Measurements from ENCODE around the gene SMIM29. TPM values are rescaled to one million over a fixed set of nuclear protein-coding genes. Genes with fewer than 3 reads are reported as not detected.

Gene SMIM29
- 10.3 and 11.5 TPM in 2 replicates for polyA plus RNA-seq (2013)

DNA sequence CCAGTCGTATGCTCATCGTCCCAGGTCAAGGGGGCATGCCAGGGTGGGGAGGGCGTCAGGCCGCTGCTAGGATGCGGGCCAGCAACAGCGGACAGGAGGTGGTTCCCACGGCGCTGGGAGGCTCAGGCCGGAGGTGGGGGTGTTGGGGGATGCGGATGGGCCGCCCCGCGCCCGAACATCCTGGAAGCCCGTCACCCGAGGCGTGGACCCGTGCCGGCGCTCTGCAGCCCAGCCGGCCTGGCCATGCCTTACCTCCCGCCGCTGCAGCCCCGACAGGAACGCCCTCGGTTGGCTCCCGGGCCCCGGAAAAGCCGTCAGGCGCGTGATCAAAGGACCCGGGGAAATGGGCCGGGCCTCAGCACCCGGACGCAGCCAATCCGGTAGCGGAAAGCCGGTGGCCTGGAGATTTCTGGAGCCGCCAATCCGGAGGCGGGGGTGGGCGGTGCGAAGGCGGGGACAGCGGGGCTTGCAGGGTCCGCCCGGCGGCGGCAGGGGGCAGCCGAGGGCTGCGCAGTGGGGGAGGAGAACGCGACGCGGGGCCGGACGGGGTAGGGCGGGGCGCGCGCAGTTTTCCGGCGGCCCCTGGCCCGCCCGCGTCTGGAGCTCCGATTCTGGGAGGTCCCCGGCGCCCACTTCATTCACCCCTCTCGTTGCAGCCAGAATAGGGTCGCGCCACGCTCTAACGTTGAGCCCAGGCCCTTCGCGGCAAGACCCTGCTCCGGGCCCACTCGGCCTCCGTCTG lies at the start of gene SMIM29:
Gene SMIM29, minus strand, starts transcription at position 280 of the 742 bp plus-strand sequence. CDS start 1,215 bp downstream, outside the sequence.
- WGBS (ENCODE audit: extremely low coverage, insufficient coverage, insufficient read length): no CpG with 5 or more reads among the region's 79 CpGs

GRCh38 chr6:34295721-34296120 lies 46.9 kb upstream of the SMIM29 start:
- Histone ChIP-seq H3K4me3 (ENCODE audit: low read depth, low read length) (no peak overlapping the region), H3K23ac (ENCODE audit: low read length) (no peak overlapping the region), H3K4ac (ENCODE audit: low read depth, low read length) (no peak overlapping the region), H4K8ac (ENCODE audit: low read depth, low read length) (no peak overlapping the region), H2AFZ (ENCODE audit: insufficient read depth, low read length, poor library complexity) (no peak overlapping the region), H3K27ac (ENCODE audit: low read depth, low read length) (no peak overlapping the region), H4K12ac (ENCODE audit: low read depth, low read length) (no peak overlapping the region), H2BK5ac (ENCODE audit: low read depth, low read length, poor library complexity) (no peak overlapping the region), H3K9ac (ENCODE audit: low read length) (no peak overlapping the region), H3K18ac (ENCODE audit: low read length) (no peak overlapping the region), H4K91ac (ENCODE audit: low read depth, low read length) (no peak overlapping the region), H3K79me1 (ENCODE audit: low read length) (no peaks in the 10 kb centered on the region), H3K4me2 (ENCODE audit: low read length) (no peak overlapping the region), H2AK5ac (ENCODE audit: low read length) (no peak overlapping the region), H2BK120ac (ENCODE audit: insufficient read depth, low read length, poor library complexity) (no peak overlapping the region), H2BK12ac (ENCODE audit: low read length) (no peak overlapping the region), H3K27me3 (ENCODE audit: insufficient read depth, low read length) (no peaks in the 10 kb centered on the region), H3K9me3 (ENCODE audit: insufficient read depth, low read depth, low read length) (no peaks in the 10 kb centered on the region), H3K36me3 (ENCODE audit: control insufficient read depth in 1 of 2, insufficient read depth in 2 of 2, low read length in 2 of 2) (peaks cover 6 to 8% of the 10 kb centered on the region in 2 experiments), H3K79me2 (ENCODE audit: control insufficient read depth, insufficient read depth, low read length, poor library complexity) (peaks cover 2% of the 10 kb centered on the region), H3K4me1 (ENCODE audit: control insufficient read depth in 1 of 2, insufficient read depth in 2 of 2, low read length in 2 of 2) (no peaks in the 10 kb centered on the region), H3K14ac (ENCODE audit: low read length) (no peak overlapping the region)
- DNase-seq: no peak
- no CpG with 5 or more reads among the region's 3 CpGs for WGBS (ENCODE audit: extremely low coverage, insufficient coverage, insufficient read length)

More for the DNA sequence above, at the start of gene SMIM29:
- H2BK5ac ChIP-seq (ENCODE audit: low read depth, low read length, poor library complexity): peak within 1 kb of the TSS; percentile 35
- H3K23ac ChIP-seq (ENCODE audit: low read length): peak within 1 kb of the TSS; percentile 32
- peaks cover 9 to 12% of the 10 kb centered on the region in 2 experiments for H3K36me3 ChIP-seq (ENCODE audit: control insufficient read depth in 1 of 2, insufficient read depth in 2 of 2, low read length in 2 of 2)
- peak within 1 kb of the TSS; percentile 89 for H4K8ac ChIP-seq (ENCODE audit: low read depth, low read length)
- peak within 1 kb of the TSS; percentile 85 for H4K91ac ChIP-seq (ENCODE audit: low read depth, low read length)
- H3K27ac ChIP-seq (ENCODE audit: low read depth, low read length): peak within 1 kb of the TSS; percentile 42
- H2AFZ ChIP-seq (ENCODE audit: insufficient read depth, low read length, poor library complexity): peak within 1 kb of the TSS; percentile 74
- peak within 1 kb of the TSS; percentile 49 for H2AK5ac ChIP-seq (ENCODE audit: low read length)
- H4K12ac ChIP-seq (ENCODE audit: low read depth, low read length): peak within 1 kb of the TSS; percentile 71
- no peaks in the 10 kb centered on the region for H3K9me3 ChIP-seq (ENCODE audit: insufficient read depth, low read depth, low read length)
- H3K4me1 ChIP-seq (ENCODE audit: control insufficient read depth in 1 of 2, insufficient read depth in 2 of 2, low read length in 2 of 2): peaks cover 6 to 13% of the 10 kb centered on the region in 2 experiments
- peaks cover 5% of the 10 kb centered on the region for H3K79me2 ChIP-seq (ENCODE audit: control insufficient read depth, insufficient read depth, low read length, poor library complexity)
- peak within 1 kb of the TSS; percentile 91 for H3K9ac ChIP-seq (ENCODE audit: low read length)
- peak within 1 kb of the TSS; percentile 80 for H3K14ac ChIP-seq (ENCODE audit: low read length)
- H2BK12ac ChIP-seq (ENCODE audit: low read length): peak within 1 kb of the TSS; percentile 23
- H3K79me1 ChIP-seq (ENCODE audit: low read length): peaks cover 10% of the 10 kb centered on the region
- no peaks in the 10 kb centered on the region for H3K27me3 ChIP-seq (ENCODE audit: insufficient read depth, low read length)
- peak within 1 kb of the TSS; percentile 93 for H3K4me2 ChIP-seq (ENCODE audit: low read length)
- H3K4ac ChIP-seq (ENCODE audit: low read depth, low read length): peak within 1 kb of the TSS; percentile 48
- H3K4me3 ChIP-seq (ENCODE audit: low read depth, low read length): peak within 1 kb of the TSS; percentile 86
- peak within 1 kb of the TSS; percentile 34 for H2BK120ac ChIP-seq (ENCODE audit: insufficient read depth, low read length, poor library complexity)
- H3K18ac ChIP-seq (ENCODE audit: low read length): peak within 1 kb of the TSS; percentile 71
- DNase-seq: peak; percentile 92 to 96

GRCh38 chr6:34292954-34293353 lies 44.1 kb upstream of the SMIM29 start:
- no peaks in the 10 kb centered on the region for H3K27me3 ChIP-seq (ENCODE audit: insufficient read depth, low read length)
- H3K14ac ChIP-seq (ENCODE audit: low read length): no peak overlapping the region
- H4K91ac ChIP-seq (ENCODE audit: low read depth, low read length): no peak overlapping the region
- no peak overlapping the region for H4K8ac ChIP-seq (ENCODE audit: low read depth, low read length)
- H3K79me1 ChIP-seq (ENCODE audit: low read length): no peaks in the 10 kb centered on the region
- peaks cover 7 to 8% of the 10 kb centered on the region in 2 experiments for H3K36me3 ChIP-seq (ENCODE audit: control insufficient read depth in 1 of 2, insufficient read depth in 2 of 2, low read length in 2 of 2)
- no peak overlapping the region for H3K27ac ChIP-seq (ENCODE audit: low read depth, low read length)
- peaks cover 2% of the 10 kb centered on the region for H3K79me2 ChIP-seq (ENCODE audit: control insufficient read depth, insufficient read depth, low read length, poor library complexity)
- no peak overlapping the region for H3K18ac ChIP-seq (ENCODE audit: low read length)
- H2AFZ ChIP-seq (ENCODE audit: insufficient read depth, low read length, poor library complexity): no peak overlapping the region
- H2BK5ac ChIP-seq (ENCODE audit: low read depth, low read length, poor library complexity): no peak overlapping the region
- no peak for DNase-seq
- WGBS (ENCODE audit: extremely low coverage, insufficient coverage, insufficient read length): no CpG with 5 or more reads among the region's 3 CpGs
- no peak overlapping the region for H2BK12ac ChIP-seq (ENCODE audit: low read length)
- H3K9ac ChIP-seq (ENCODE audit: low read length): no peak overlapping the region
- H2AK5ac ChIP-seq (ENCODE audit: low read length): no peak overlapping the region
- H3K23ac ChIP-seq (ENCODE audit: low read length): no peak overlapping the region
- H3K4me3 ChIP-seq (ENCODE audit: low read depth, low read length): no peak overlapping the region
- H3K9me3 ChIP-seq (ENCODE audit: insufficient read depth, low read depth, low read length): no peaks in the 10 kb centered on the region
- no peak overlapping the region for H4K12ac ChIP-seq (ENCODE audit: low read depth, low read length)
- H2BK120ac ChIP-seq (ENCODE audit: insufficient read depth, low read length, poor library complexity): no peak overlapping the region
- no peak overlapping the region for H3K4me2 ChIP-seq (ENCODE audit: low read length)
- H3K4ac ChIP-seq (ENCODE audit: low read depth, low read length): no peak overlapping the region
- no peaks in the 10 kb centered on the region for H3K4me1 ChIP-seq (ENCODE audit: control insufficient read depth in 1 of 2, insufficient read depth in 2 of 2, low read length in 2 of 2)

GRCh38 chr6:34289137-34289536 lies 40.3 kb upstream of the SMIM29 start:
- Histone ChIP-seq H3K14ac (ENCODE audit: low read length) (no peak overlapping the region), H3K27ac (ENCODE audit: low read depth, low read length) (no peak overlapping the region), H3K4me1 (ENCODE audit: control insufficient read depth in 1 of 2, insufficient read depth in 2 of 2, low read length in 2 of 2) (no peaks in the 10 kb centered on the region), H3K4me3 (ENCODE audit: low read depth, low read length) (no peak overlapping the region), H2AK5ac (ENCODE audit: low read length) (no peak overlapping the region), H2BK5ac (ENCODE audit: low read depth, low read length, poor library complexity) (no peak overlapping the region), H4K12ac (ENCODE audit: low read depth, low read length) (no peak overlapping the region), H3K9ac (ENCODE audit: low read length) (no peak overlapping the region), H3K79me2 (ENCODE audit: control insufficient read depth, insufficient read depth, low read length, poor library complexity) (no peaks in the 10 kb centered on the region), H4K8ac (ENCODE audit: low read depth, low read length) (no peak overlapping the region), H3K18ac (ENCODE audit: low read length) (no peak overlapping the region), H2BK12ac (ENCODE audit: low read length) (no peak overlapping the region), H4K91ac (ENCODE audit: low read depth, low read length) (no peak overlapping the region), H3K79me1 (ENCODE audit: low read length) (no peaks in the 10 kb centered on the region), H3K27me3 (ENCODE audit: insufficient read depth, low read length) (no peaks in the 10 kb centered on the region), H3K36me3 (ENCODE audit: control insufficient read depth in 1 of 2, insufficient read depth in 2 of 2, low read length in 2 of 2) (peaks cover 7 to 8% of the 10 kb centered on the region in 2 experiments), H2BK120ac (ENCODE audit: insufficient read depth, low read length, poor library complexity) (no peak overlapping the region), H3K4me2 (ENCODE audit: low read length) (no peak overlapping the region), H3K9me3 (ENCODE audit: insufficient read depth, low read depth, low read length) (no peaks in the 10 kb centered on the region), H3K4ac (ENCODE audit: low read depth, low read length) (no peak overlapping the region), H3K23ac (ENCODE audit: low read length) (no peak overlapping the region), H2AFZ (ENCODE audit: insufficient read depth, low read length, poor library complexity) (no peak overlapping the region)
- WGBS (ENCODE audit: extremely low coverage, insufficient coverage, insufficient read length): no CpG with 5 or more reads among the region's 11 CpGs
- no peak for DNase-seq
